NCI-H446 treated with DMSO at 0.1 percent for 48 hours (cell line): ENCODE data around the gene UNC5CL.
"Not testable (repeated sequence)": the region's sequence is repeated elsewhere in the genome, so short reads cannot be mapped to it uniquely, and the experiment has no call there.

Source experiments
- DNase-seq: peaks from one replicate; lab custom pipeline; 2025; lab: John Stamatoyannopoulos, UW

Gene UNC5CL

DNA sequence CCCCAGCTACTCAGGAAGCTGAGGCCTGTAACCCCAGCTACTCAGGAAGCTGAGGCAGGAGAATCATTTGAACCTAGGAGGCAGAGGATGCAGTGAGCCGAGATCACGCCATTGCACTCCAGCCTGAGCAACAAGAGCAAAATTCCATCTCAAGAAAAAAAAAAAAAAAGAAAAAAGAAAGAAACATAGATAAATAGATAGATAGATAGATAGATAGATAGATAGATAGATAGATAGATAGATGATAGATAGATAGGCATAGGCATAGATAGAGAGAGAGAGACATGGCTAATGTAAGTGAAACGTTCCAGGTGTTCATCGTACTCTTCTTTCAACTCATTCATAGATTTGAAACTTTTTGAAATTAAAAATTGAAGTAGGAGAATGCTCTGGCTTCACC is 32.0 kb downstream of the UNC5CL start:
- DNase-seq: not testable (repeated sequence)

DNA sequence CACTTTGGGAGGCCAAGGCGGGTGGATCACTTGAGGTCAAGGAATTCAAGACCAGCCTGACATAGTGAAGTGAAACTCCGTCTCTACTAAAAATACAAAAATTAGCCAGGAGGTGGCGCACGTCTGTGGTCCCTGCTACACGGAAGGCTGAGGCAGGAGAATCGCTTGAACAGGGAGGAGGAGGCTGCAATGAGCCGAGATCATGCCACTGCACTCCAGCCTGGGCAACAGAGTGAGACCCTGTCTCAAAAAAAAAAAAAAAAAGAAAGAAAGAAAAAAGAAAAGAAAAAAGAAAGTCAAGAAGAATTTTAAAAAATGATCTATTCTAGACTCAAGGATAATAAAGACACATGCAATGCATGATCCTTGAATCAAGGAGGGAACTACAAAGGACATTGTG is 32.8 kb downstream of the UNC5CL start:
- DNase-seq: not testable (repeated sequence)

DNA sequence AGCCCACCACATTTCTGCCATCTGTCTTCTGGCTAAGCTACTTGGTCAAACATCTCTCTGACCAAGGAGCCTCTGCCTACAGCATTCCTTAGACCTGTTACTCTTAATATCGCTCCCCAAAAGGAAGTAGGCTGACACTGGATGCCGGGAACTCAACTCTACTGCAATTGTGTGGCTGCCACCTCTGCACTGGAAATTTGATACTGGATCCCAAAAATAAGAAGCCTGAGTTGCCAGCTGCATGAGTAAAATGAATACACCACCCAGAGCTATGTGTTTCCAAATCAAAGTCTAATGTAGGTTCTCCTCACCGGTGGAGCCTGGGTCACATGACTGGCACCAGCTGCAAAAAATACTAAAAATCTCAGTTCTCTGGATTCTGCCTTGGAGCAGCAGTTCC is 36.9 kb downstream of the UNC5CL start:
- no peak for DNase-seq

DNA sequence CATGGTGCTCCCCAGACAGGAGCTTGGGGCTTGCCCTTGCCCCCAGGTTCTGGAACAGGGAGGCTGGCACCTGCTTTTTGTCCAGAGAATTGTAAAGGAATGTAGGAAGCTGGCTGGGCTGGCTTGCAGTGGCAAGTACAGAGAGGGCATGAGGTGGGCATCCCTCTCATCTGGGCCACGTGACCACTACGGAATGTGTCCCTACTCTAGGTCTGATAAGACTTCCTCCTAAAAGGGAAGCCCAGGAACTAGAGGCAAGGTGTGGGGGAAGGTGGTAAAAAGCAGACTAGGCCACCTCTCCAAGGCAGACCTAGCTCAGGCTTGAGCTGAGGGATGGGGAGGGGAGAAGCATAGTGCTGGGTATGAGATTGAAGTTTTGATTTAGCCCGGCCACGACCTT is 38.8 kb downstream of the UNC5CL start:
- DNase-seq: no peak

GRCh38 chr6:40999569-40999968 is 39.5 kb downstream of the UNC5CL start:
- no peak for DNase-seq

DNA sequence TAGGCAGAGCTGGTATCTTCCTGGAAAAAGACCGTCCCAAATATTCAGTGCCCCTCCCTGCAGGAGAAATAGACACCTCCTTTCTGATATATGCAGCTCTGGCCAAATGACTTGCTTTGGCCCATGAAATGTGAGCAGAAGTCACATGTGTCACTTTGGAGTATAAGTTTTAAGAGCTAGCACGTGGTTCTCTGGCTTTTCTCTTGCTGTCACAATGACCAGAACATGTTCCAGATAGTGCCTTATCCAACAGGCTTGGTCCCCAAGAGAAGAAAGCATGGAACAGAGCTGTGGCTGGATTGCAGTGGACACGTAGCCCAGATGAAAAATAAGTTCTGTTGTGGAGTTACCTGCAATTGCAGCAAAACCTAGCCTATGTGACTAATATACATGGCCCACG is 40.4 kb downstream of the UNC5CL start:
- no peak for DNase-seq

DNA sequence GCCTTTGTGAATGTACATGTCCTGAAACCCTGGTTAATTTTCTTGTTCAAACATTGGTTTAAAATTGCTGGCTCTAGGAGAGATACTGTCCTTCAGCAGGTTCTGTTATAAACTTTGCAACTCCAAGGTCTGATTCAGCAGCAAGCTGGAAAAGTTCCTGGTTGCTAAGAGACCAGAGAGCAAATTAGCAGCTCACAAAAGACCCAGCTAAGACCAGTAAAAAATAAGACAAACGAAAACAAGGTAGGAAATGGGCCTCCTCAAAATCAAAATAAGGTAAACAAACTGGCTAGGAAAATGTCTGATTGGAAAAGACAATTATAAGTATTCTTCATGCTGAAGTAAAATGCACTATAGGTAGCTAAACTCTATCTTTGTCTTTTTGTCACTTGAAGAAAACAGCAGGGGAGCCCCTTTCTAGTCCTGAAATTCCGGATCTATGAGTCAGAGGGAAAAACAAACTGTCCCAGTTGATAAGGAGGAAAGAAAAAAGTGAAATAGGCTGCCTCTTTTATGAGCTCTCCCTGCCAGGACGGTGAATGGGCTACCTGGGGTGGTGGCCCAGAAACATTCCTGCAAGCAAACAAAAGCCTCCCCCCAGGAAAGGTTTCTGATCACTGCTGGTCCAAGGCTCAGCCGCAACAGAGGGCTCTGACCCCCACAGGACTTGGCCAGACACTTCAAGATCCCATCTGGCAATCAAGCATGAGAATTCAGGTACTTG is 41.6 kb downstream of the UNC5CL start:
- peak; percentile 42 for DNase-seq

GRCh38 chr6:40996591-40997233 is 42.3 kb downstream of the UNC5CL start:
- no peak for DNase-seq

DNA sequence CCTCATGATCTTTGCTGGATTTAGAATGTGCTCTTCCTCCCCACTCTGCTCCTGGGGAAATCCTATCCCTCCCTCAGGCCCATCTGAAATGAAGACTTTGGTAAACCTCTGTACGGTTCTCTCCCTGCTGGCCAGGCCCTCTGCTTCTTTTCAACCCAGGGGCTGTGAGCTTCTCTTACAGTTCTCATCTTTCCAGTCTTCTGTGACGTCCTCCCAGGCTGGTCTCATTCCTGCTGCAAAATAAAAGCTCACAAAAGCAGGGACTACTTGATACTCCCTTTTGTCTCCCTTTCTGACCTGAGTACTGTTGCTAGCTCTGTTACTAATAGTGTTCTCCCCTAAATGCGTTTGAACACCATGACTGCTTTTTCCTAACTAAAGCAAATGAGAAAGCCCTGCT is 46.3 kb downstream of the UNC5CL start:
- no peak for DNase-seq

DNA sequence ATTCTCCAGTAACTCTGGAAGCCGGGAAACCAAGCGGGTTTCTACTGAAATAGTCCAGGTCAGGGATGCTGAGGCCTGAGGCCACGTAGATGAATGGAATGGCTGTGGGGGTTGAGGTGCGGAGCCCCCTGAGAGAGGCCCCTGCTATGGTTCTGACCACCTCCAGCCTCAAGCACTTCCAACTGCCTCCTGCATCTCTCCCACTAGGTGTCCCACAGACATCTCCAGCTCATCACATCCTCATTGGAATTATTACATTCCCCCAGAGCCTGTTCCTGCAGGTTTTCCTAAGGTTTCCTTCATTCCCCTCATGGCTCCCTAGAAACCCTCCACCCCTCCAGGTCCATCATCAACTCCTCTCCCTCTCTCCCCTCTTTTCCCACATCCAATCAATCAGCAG is 48.7 kb downstream of the UNC5CL start:
- DNase-seq: no peak

GRCh38 chr6:40989204-40990169 is 49.5 kb downstream of the UNC5CL start:
- DNase-seq: no peak

- DNase-seq: no peak
Measured at GRCh38 chr6:40988634-40989033, 50.4 kb downstream of the UNC5CL start.

- DNase-seq: no peak
Measured at GRCh38 chr6:40986921-40987819, 51.9 kb downstream of the UNC5CL start.

DNA sequence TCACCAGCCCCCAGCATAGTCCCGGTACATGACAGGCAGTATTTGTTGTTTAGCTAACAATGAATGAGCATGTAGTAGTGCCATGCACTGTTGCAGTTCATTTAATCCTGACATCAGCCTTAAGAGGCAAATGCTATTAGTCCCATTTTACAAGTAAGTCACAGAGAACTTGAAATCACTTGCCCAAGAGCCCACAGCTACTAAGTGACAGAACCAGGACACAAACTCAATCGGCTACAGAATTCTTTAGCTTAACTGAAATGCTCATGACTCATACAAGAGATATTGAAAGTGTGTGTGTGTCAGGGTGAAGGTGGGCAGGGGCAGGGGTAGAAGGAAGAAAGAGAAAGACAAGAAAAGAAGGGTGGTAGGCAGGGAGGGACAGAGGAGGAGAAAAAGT is 52.7 kb downstream of the UNC5CL start:
- no peak for DNase-seq

DNA sequence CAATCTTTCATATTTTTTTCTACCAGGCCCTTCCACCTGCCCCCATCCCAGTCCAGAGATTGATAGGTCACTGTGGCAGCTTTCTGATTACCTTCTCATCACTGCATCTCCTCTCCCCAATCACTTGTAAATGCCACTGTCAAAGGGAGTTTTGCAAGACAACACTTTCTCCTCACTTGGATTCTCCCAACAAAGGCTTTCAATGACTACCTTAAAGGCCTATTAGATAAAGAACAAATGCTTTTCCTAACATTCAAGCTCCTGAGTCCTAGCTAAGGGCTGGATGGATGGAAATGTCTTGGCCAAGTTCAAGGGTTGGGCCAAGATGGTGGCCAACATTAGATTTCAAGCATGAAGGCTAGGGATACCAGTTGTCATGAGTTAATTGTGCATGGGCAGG is 55.3 kb downstream of the UNC5CL start:
- no peak for DNase-seq

- no peak for DNase-seq
Measured at GRCh38 chr6:40982917-40983316, 56.1 kb downstream of the UNC5CL start.

- DNase-seq: no peak
Measured at GRCh38 chr6:40978687-40979289, 60.2 kb downstream of the UNC5CL start.

GRCh38 chr6:40977695-40978094 is 61.3 kb downstream of the UNC5CL start:
- no peak for DNase-seq

DNA sequence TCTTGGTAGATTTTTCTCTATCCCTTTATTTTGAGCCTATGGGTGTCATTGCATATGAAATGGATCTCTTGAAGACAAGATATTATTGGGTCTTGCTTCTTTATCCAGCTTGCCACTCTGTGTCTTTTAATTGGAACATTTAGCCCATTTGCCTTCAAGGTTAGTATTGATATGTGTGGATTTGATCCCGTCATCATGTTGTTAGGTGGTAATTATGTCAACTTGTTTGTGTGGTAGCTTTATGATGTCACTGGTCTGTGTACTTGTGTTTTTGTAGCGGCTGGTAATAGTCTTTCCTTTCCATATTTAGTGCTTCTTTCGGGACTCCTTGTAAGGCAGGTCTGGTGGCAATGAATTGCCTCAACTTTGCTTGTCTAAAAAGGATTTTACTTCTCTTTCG is 61.9 kb downstream of the UNC5CL start:
- no peak for DNase-seq
